ENCODE results near the gene PLEKHH1.

DNA sequence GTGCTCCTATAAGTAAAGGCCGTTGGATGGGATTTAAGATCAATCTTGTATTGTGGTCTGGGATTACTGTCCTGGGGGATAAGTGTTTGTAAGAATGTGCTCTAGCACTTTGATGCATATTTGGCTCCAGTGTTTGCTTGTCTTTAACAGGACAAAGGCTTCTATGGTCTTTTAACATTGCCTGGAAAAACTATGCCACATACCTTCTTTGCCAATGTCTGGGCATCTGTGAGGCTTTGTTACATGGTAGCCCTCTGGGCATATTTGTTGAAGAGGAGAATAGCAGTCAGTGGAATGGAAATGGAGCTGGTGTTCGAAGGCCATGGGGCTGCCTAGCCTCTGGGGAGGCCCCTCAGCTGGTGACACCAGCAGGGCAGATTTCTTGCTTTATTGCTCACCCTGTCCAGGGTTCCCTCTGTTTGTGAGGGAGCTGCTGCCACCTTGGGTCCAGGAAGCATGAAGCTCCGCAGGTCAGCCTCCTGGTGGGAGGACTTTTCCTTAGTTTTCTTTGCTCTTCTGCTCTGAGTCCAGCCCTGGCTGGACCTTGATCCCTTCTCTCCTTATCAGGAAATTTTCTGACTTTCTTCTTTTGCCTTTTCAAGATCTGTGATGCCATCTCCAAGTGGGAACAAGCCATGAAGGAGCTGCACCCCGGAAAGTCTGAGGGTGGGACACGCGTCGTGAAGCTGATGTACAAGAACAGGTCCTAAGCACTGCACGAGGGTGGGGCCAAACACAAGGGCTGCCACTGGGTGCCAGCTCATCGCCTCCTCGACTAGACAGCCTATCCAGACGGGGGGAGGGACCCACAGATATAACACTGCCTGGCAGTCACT lies 47.5 kb downstream of the PLEKHH1 start:
- TF ChIP-seq, protein P1, sequence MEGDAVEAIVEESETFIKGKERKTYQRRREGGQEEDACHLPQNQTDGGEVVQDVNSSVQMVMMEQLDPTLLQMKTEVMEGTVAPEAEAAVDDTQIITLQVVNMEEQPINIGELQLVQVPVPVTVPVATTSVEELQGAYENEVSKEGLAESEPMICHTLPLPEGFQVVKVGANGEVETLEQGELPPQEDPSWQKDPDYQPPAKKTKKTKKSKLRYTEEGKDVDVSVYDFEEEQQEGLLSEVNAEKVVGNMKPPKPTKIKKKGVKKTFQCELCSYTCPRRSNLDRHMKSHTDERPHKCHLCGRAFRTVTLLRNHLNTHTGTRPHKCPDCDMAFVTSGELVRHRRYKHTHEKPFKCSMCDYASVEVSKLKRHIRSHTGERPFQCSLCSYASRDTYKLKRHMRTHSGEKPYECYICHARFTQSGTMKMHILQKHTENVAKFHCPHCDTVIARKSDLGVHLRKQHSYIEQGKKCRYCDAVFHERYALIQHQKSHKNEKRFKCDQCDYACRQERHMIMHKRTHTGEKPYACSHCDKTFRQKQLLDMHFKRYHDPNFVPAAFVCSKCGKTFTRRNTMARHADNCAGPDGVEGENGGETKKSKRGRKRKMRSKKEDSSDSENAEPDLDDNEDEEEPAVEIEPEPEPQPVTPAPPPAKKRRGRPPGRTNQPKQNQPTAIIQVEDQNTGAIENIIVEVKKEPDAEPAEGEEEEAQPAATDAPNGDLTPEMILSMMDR (IDR thresholded peaks at IDR 0.05) = no peak
- TF ChIP-seq EZH2phosphoT487 (IDR thresholded peaks at IDR 0.05) = no peak
- TF ChIP-seq EZH2 (IDR thresholded peaks at IDR 0.05) = no peak
